Mucosa of rectum (tissue), 2 donors: ENCODE measurements around the gene UBTD2.

Source experiments
- H3K27ac ChIP-seq, 2 donors: one replicate each; pipeline ENCODE4 v1.7.0; 2013; ENCODE audit warnings: inconsistent platforms in 2 of 2, low read depth in 2 of 2, low read length in 2 of 2
- H3K27me3 ChIP-seq, 2 donors: one replicate each; pipeline ENCODE4 v1.7.0; 2013; ENCODE audit warnings: low read length in 2 of 2; ENCODE audit not compliant: control insufficient read depth in 2 of 2, insufficient read depth in 2 of 2
- H3K36me3 ChIP-seq, 2 donors: one replicate each; pipeline ENCODE4 v1.7.0; 2013; ENCODE audit warnings: low read length in 2 of 2; ENCODE audit not compliant: control insufficient read depth in 2 of 2, insufficient read depth in 2 of 2
- H3K4me1 ChIP-seq, 2 donors: one replicate each; pipeline ENCODE4 v1.7.0; 2013; ENCODE audit warnings: low read length in 2 of 2, mild to moderate bottlenecking in 1 of 2; ENCODE audit not compliant: control insufficient read depth in 2 of 2, insufficient read depth in 2 of 2
- H3K4me3 ChIP-seq, 2 donors: one replicate each; pipeline ENCODE4 v1.7.0; 2013; ENCODE audit warnings: low read length in 2 of 2
- H3K9ac ChIP-seq, 2 donors: one replicate each; pipeline ENCODE4 v1.7.0; 2013; ENCODE audit warnings: low read length in 2 of 2, low read depth in 1 of 2, mild to moderate bottlenecking in 1 of 2
- H3K9me3 ChIP-seq, 2 donors: one replicate each; pipeline ENCODE4 v1.7.0; 2013; ENCODE audit warnings: low read length in 2 of 2; ENCODE audit not compliant: control insufficient read depth in 2 of 2
- donor health status: healthy.
- donor health status: Normal muscosa, but diverticular disease.

Gene UBTD2

DNA sequence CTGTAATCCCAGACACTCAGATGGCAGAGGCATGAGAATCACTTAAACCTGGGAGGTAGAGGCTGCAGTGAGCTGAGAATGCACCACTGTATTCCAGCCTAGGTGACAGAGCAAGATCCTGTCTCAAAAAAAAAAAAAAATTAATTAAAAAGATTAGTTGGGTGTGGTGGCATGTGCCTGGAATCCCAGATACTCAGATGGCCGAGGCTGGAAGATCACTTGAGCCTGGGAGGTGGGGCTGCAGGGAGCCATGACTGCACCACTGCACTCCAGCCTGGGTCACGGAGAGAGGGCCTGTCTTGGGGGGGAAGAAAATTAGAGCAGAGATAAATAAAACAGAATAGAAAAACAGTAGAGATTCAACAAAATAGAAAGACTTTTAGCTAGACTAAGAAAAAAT lies 34.9 kb downstream of the UBTD2 start:
- no peaks in the 10 kb centered on the region for H3K27me3 ChIP-seq
- no peak overlapping the region for H3K4me3 ChIP-seq
- no peaks in the 10 kb centered on the region for H3K9me3 ChIP-seq
- H3K4me1 ChIP-seq = no peaks in the 10 kb centered on the region
- no peaks in the 10 kb centered on the region for H3K36me3 ChIP-seq
- H3K9ac ChIP-seq = no peak overlapping the region
- no peak overlapping the region for H3K27ac ChIP-seq

DNA sequence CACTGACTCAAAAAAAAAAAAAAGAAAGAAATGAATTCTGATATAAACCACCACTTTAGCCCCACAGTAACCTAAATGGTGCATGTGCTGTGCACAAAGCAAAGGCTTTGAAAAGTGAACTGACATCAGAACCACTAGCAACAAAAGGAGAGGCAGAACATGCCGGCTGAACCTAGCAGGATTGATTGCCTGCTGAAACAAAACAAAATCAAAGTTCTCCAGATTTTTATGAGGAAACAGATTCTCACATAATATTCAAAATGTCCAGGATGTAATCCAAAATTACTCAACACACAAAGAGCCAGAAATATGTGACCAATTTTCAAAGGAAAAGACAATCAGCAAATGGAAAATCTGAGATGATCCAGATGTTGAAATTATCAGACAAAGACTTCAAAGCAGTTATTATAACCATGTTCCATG lies 37.9 kb downstream of the UBTD2 start:
- Histone ChIP-seq H3K27ac (no peak overlapping the region), H3K9ac (no peak overlapping the region), H3K9me3 (no peaks in the 10 kb centered on the region), H3K4me1 (no peaks in the 10 kb centered on the region), H3K4me3 (no peak overlapping the region), H3K36me3 (peaks cover 0 to 2% of the 10 kb centered on the region in 2 donors), H3K27me3 (no peaks in the 10 kb centered on the region)

GRCh38 chr5:172245046-172245445 lies 38.5 kb downstream of the UBTD2 start:
- no peak overlapping the region for H3K9ac ChIP-seq
- no peak overlapping the region for H3K4me3 ChIP-seq
- H3K27ac ChIP-seq = no peak overlapping the region
- peaks cover 0 to 2% of the 10 kb centered on the region in 2 donors for H3K36me3 ChIP-seq
- H3K4me1 ChIP-seq = no peaks in the 10 kb centered on the region
- H3K9me3 ChIP-seq = no peaks in the 10 kb centered on the region
- no peaks in the 10 kb centered on the region for H3K27me3 ChIP-seq

- Histone ChIP-seq H3K27me3 (no peaks in the 10 kb centered on the region), H3K4me3 (no peak overlapping the region), H3K36me3 (peaks cover 0 to 2% of the 10 kb centered on the region in 2 donors), H3K9me3 (no peaks in the 10 kb centered on the region), H3K9ac (no peak overlapping the region), H3K27ac (no peak overlapping the region), H3K4me1 (no peaks in the 10 kb centered on the region)
These were observed 40.3 kb downstream of the UBTD2 start for GRCh38 chr5:172243302-172243701.

GRCh38 chr5:172238334-172238733 lies 45.2 kb downstream of the UBTD2 start:
- Histone ChIP-seq H3K9ac (no peak overlapping the region), H3K4me3 (no peak overlapping the region), H3K27me3 (no peaks in the 10 kb centered on the region), H3K27ac (no peak overlapping the region), H3K36me3 (peaks cover 0 to 2% of the 10 kb centered on the region in 2 donors), H3K4me1 (peaks cover 22% of the 10 kb centered on the region in 2 donors), H3K9me3 (no peaks in the 10 kb centered on the region)

GRCh38 chr5:172235827-172236736 lies 47.5 kb downstream of the UBTD2 start:
- peak overlapping the region; percentile 63 to 69 for H3K27ac ChIP-seq

GRCh38 chr5:172235132-172235780 lies 48.3 kb downstream of the UBTD2 start:
- H3K4me3 ChIP-seq = peak overlapping the region; percentile 20 to 48
- no peaks in the 10 kb centered on the region for H3K27me3 ChIP-seq

More at GRCh38 chr5:172235827-172236736, 47.5 kb downstream of the UBTD2 start:
- Histone ChIP-seq H3K4me1 (peaks cover 22% of the 10 kb centered on the region in 2 donors), H3K36me3 (peaks cover 0 to 5% of the 10 kb centered on the region in 2 donors), H3K27me3 (no peaks in the 10 kb centered on the region), H3K4me3 (peak overlapping the region; percentile 13 to 22), H3K9ac (no peak overlapping the region), H3K9me3 (no peaks in the 10 kb centered on the region)

GRCh38 chr5:172234031-172234430 lies 49.5 kb downstream of the UBTD2 start:
- Histone ChIP-seq H3K27ac (no peak overlapping the region), H3K27me3 (no peaks in the 10 kb centered on the region), H3K36me3 (peaks cover 0 to 12% of the 10 kb centered on the region in 2 donors), H3K4me3 (no peak overlapping the region), H3K9ac (no peak overlapping the region), H3K9me3 (no peaks in the 10 kb centered on the region), H3K4me1 (peaks cover 22% of the 10 kb centered on the region in 2 donors)

More at GRCh38 chr5:172235132-172235780, 48.3 kb downstream of the UBTD2 start:
- Histone ChIP-seq H3K27ac (peak overlapping the region; percentile 63 to 69), H3K9ac (no peak overlapping the region), H3K9me3 (no peaks in the 10 kb centered on the region), H3K4me1 (peaks cover 22% of the 10 kb centered on the region in 2 donors), H3K36me3 (peaks cover 0 to 8% of the 10 kb centered on the region in 2 donors)

GRCh38 chr5:172229904-172230303 lies 53.7 kb downstream of the UBTD2 start:
- Histone ChIP-seq H3K36me3 (peaks cover 3 to 12% of the 10 kb centered on the region in 2 donors), H3K27ac (no peak overlapping the region), H3K4me1 (peaks cover 0 to 5% of the 10 kb centered on the region in 2 donors), H3K4me3 (no peak overlapping the region), H3K27me3 (no peaks in the 10 kb centered on the region), H3K9me3 (no peaks in the 10 kb centered on the region), H3K9ac (no peak overlapping the region)

DNA sequence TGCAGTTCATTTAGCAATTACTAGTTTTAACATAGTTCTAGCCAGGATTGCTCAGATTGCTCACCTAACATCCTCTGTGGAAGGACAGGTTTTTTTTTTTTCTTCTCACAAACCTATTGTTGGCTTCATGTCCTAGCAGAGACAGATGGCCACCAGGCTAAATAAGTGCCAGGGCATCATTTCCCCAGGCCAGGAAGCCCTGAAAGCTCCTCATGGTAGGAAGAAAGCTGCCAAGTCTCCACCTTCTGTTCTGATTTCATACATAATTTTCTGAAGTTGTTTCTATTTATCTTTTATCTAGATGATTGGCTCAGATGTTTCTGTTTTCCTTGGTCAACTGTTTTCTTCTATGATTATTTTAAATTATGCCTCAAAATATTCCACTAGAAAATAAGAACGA lies 58.6 kb downstream of the UBTD2 start:
- Histone ChIP-seq H3K4me1 (no peaks in the 10 kb centered on the region), H3K27ac (no peak overlapping the region), H3K27me3 (no peaks in the 10 kb centered on the region), H3K4me3 (no peak overlapping the region), H3K36me3 (peaks cover 3 to 11% of the 10 kb centered on the region in 2 donors), H3K9ac (no peak overlapping the region), H3K9me3 (no peaks in the 10 kb centered on the region)
